IMR-90 (cell line): ENCODE results near the gene WASF3.

Source experiments
- MAZ ChIP-seq: IDR thresholded peaks from 2 replicates; pipeline ENCODE4 v1.6.1; 2012; ENCODE audit warnings: low read depth, mild to moderate bottlenecking, low read length, improper control_type of control experiment, moderate library complexity, borderline replicate concordance
- POLR2A ChIP-seq: IDR thresholded peaks from 2 replicates; pipeline ENCODE4 v1.6.1; 2012; ENCODE audit warnings: mild to moderate bottlenecking, low read depth, low read length
- RAD21 ChIP-seq: IDR thresholded peaks from 2 replicates; pipeline ENCODE4 v1.6.1; 2012; ENCODE audit warnings: low read length, improper control_type of control experiment
- TF ChIP-seq, protein P1 (sequence below): conservative IDR thresholded peaks from 2 replicates; pipeline ENCODE4 v1.5.1; 2012; ENCODE audit warnings: mild to moderate bottlenecking, low read depth, low read length, improper control_type of control experiment

DNA sequence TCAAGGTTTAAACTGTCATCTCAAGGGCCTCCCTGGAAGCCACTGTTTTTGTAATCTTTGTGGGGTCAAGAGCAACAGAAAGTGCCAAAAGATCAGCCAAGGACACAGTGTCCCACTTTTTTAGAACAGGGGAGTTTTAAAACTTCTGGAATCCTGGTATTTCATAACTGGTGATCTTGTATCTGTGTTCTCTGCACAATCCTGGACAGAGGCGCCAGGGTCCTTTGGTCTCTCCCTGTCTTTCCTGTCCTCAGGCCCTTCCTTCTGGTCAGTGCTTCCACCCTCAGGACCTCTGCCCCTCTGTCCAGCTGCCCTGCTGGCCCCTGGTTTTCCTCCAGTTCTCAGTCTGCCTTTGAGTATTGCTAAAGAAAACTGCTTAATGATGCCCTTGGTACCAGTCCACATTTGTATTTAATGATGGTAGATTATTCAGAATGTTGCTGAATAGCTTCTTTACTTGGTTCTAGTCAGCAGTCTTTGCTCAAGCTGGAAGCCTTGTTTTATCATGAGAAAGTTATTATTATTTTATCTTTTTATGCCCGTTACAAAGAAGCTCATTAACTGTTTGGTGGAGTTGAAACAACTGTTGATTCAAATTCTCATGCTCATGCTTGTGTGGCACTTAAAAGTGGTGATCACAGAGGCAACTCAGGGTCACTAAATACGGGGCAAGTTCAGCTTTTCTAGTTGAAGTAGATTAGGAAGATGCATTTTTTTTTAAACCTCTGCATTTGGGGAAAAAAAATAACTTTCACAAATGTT, 47.5 kb downstream of the WASF3 start:
- TF ChIP-seq, protein P1, sequence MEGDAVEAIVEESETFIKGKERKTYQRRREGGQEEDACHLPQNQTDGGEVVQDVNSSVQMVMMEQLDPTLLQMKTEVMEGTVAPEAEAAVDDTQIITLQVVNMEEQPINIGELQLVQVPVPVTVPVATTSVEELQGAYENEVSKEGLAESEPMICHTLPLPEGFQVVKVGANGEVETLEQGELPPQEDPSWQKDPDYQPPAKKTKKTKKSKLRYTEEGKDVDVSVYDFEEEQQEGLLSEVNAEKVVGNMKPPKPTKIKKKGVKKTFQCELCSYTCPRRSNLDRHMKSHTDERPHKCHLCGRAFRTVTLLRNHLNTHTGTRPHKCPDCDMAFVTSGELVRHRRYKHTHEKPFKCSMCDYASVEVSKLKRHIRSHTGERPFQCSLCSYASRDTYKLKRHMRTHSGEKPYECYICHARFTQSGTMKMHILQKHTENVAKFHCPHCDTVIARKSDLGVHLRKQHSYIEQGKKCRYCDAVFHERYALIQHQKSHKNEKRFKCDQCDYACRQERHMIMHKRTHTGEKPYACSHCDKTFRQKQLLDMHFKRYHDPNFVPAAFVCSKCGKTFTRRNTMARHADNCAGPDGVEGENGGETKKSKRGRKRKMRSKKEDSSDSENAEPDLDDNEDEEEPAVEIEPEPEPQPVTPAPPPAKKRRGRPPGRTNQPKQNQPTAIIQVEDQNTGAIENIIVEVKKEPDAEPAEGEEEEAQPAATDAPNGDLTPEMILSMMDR, result no peak
- no peak for TF ChIP-seq POLR2A
- no peak for TF ChIP-seq RAD21
- no peak for TF ChIP-seq MAZ
